GM21515 (cell line): ENCODE results near the gene UBE2L6.
"Not testable (repeated sequence)": the region's sequence is repeated elsewhere in the genome, so short reads cannot be mapped to it uniquely, and the experiment has no call there.

Experiments
- ATAC-seq: cut with Tn5 transposase; IDR thresholded peaks from one replicate; pipeline ENCODE4 v1.9.1; 2021; ENCODE audit not compliant: unreplicated experiment

UBE2L6 gene

GRCh38 chr11:57568330-57568766 is 876 bp upstream of the UBE2L6 start:
- ATAC-seq: peak; percentile 67

GRCh38 chr11:57566905-57567514 is 462 bp downstream of the UBE2L6 start:
- peak; percentile 19 for ATAC-seq

DNA sequence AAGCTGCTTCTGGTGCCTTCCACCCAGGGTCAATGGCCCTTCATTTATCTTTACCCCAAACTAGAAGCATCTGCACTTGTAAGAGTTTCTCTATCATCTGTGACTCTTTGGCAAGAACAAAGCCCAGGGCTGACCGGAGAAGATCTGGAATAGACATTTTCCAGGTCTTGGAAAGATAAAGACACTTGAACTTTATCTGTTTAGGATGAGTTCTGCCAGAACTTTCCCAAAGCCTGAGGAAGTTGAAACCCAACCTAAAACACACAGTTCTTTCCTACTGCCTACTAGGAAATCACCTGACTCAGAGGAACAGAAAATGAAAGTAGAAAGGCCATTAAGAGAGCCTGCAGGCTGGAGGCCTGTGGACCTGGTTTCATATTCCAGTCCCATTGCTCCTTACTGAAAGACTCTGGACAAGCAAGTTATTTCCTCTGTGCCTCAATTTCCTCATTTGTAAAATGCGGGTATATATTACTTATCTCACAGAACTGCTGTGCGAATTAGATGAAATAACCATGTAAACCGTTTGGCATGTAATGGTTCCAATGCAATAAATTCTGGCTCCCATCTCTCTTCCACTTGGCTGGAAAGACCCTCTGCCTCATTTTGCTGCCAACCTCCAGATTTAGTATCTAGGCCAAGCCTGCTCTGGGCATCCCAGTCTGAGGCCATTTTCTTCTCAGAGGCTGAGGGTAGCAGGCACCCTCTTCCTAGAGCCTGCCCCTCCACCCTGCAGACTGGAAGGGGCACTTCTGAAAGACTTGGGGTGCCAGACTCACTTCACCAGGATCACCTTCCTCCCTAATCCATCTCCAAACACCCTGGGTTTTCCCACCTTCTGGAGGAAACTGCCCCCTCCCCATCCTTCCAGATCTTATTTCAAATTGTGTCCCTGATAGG is 1.2 kb downstream of the UBE2L6 start:
- ATAC-seq: peak; percentile 65

DNA sequence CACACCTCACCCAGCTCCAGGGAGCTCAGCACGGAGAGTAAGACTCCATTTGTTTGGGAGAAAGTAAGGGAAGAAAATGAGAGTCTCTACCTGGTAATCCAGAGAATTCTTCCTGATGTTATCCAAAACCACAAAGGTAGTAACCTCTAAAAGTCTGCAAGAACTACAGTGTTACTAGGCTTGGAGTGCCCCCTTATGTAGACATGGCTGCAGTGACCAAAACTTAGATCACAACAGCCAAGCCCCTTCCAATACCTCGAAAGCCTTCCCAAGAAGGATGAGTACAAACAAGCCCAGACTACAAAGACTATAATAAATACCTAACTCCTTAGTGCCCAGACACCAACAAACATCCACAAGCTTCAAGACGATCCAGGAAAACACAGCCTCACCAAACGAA is 4.9 kb downstream of the UBE2L6 start:
- no peak for ATAC-seq

- ATAC-seq: no peak
These were observed 7.3 kb downstream of the UBE2L6 start for GRCh38 chr11:57560146-57560545.

GRCh38 chr11:57556041-57556440 is 11.4 kb downstream of the UBE2L6 start:
- ATAC-seq: no peak

DNA sequence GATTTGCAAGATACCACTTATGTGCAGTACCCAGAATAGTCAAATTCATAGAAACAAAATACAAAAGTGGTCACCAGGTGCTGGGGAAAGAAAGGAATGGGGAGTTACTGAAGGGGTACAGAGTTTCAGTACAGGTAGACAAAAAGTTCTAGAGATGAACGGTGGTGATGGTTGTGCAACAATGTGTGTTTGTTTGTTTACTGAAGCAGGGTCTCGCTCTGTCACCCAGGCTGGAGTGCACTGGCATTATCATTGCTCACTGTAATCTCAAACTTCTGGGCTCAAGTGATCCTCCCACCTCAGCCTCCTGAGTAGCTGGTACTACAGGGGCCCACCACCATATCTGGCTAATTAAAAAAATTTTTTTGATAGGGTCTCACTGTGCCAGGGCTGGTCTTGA is 12.1 kb downstream of the UBE2L6 start:
- no peak for ATAC-seq

DNA sequence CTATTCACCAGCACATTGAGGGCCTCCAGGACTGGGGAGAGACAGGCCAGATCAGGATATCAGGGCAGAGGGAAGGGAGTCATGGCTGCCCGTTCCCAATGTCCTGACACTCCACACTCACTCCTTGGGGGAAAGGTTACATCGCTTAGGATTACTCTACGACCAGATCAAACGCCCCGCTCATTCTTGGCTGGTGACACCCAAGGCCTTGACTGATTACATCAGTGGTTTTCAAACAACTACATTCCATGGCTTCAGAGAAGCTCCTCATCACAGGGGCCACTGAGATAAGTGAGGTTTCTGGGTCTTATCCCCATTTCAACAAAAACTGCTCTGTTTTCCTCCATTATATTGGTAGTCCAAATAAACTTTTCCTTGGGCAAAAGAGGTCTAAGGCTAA is 15.0 kb downstream of the UBE2L6 start:
- ATAC-seq: no peak

DNA sequence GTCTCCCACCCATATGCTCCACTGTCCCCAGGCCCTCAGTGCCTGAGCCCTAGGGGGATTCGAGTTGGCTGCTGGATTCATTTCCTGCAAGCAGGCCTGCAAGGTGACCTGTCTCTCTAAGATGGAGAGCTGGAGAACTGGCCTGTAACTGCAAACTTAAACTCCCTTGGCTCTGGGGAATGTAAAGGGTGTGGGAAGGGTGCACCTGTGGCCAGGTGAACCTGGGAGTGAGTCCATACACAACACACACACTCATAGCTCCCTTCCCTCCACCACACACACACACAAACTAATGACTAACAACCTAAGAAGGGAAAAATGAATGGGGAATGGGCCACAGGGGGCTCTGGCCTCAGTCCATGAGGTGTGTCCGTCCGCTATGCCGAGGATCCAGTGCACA is 15.5 kb downstream of the UBE2L6 start:
- no peak for ATAC-seq

- ATAC-seq: no peak
These were observed 17.5 kb downstream of the UBE2L6 start for GRCh38 chr11:57549983-57550382.

GRCh38 chr11:57547854-57548377 is 19.6 kb downstream of the UBE2L6 start:
- ATAC-seq: peak; percentile 92

DNA sequence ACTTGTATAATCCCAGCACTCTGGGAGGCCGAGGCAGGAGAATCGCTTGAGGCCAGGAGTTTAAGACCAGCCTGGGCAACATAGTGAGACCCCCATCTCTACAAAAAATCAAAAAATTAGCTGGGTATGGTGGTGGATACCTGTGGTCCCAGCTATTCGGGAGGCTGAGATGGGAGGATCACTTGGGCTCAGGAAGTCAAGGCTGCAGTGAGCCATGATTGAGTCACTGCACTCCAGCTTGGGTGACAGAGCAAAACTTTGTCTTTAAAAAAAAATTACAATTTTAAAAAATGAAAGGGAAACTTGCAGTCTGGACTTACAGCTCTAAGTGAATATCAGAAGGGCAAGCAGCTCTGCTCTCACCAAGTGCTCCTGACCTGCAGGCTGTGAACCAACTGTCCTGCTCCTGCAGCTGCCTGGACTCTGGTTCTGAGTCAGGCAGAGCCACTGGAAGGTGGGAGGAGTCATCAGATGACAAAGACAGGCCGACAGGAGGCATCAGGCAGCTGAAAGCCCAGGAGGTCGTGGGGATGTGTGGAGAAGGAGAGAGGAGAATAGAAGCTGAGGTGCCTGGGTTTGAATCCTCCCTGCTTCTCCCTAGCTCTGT is 20.5 kb downstream of the UBE2L6 start:
- no peak for ATAC-seq

DNA sequence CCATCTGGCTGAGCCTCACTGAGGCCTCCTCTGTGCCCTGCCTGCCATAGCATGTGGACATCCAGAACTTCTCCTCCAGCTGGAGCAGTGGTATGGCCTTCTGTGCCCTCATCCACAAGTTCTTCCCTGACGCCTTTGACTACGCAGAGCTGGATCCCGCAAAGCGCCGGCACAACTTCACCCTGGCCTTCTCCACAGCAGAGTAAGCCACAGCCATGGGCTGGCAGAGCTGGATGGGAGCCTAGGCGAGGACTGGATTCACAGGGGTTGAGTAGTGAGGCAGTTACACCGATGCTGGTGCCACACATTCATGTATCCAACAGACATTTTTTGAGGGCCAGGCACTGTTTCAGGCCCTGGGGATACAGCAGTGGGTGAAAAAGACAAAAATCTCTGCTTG is 21.0 kb downstream of the UBE2L6 start:
- no peak for ATAC-seq

- ATAC-seq: no peak
These were observed 21.6 kb downstream of the UBE2L6 start for GRCh38 chr11:57545883-57546282.

DNA sequence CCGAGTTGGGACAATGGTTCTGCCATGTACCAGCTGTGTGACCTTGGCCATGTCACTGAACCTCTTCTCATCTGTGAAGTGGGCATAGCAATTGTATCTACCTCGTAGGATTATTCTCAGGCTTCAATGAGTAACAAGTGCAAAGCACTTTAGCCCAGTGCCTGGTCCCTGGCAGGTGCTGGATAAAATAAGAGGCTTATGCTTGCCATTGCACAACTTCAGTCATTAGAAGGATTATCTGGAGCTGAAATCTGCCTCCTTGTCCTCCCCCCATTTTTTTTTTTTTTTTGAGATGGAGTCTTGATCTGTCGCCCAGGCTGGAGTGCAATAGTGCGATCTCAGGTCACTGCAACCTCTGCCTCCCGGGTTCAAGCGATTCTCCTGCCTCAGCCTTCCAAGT is 22.9 kb downstream of the UBE2L6 start:
- no peak for ATAC-seq

- no peak for ATAC-seq
These were observed 23.9 kb downstream of the UBE2L6 start for GRCh38 chr11:57543593-57543992.

GRCh38 chr11:57542582-57542981 is 24.9 kb downstream of the UBE2L6 start:
- ATAC-seq: no peak

DNA sequence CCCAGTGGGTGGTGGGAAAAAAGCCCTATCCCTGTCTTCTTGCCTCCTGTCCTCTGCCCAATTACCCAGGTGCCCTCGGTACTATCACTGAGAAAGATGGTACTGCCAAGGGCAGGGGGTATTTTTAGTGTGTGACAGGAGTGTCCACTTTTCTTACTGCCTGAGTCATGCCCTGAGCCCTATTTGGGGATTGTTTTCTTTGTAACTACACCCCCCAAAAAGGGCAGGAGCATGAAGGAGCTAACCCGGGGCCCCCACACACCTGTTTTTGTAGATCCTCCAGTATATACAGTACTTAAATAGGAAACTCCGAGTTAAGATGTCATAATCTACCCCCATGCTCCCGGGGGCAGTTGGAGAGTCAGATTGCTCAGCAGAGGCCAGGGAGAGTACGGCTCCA is 26.3 kb downstream of the UBE2L6 start:
- ATAC-seq: no peak

GRCh38 chr11:57539342-57539741 is 28.1 kb downstream of the UBE2L6 start:
- no peak for ATAC-seq

DNA sequence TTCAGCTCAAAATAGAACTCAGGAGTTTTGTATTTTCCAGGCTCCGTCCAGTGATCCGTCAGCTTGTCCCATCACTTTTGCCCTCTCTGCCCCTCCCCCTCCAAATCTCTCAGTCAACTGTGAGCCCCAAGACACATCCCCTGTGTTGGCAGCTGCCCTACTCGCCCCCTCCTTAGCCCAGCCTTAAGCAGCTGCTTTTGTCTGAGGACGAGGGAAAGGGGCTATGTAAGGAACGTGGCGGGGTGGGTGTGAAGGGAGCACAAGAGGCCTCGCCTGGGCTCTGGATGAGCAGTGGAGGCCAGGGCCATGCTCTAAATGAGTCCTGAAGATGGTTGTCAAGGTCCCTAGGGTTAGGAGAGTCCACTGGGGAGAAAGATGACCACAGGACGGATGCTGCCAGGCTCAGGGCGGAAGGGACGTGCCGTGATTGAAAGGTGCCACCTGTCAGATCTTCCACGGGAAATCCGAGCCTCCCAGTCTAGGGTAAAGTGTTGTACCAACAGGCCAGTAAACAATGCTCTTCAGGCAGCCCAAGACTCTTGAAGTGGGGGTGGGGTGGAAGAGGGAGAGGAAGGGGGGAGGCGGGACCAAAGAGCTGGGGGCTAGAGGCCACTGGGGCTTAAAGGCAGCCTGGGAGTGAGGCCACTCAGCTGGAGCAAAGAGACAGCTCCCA is 30.4 kb downstream of the UBE2L6 start, which contains the start of gene SMTNL1:
Gene SMTNL1 (plus strand): TSS at position 649 of the 673 bp plus-strand sequence. CDS start 5,048 bp downstream, outside the sequence.
- no peak for ATAC-seq

GRCh38 chr11:57534449-57534848 is 33.0 kb downstream of the UBE2L6 start:
- ATAC-seq: not testable (repeated sequence)
